ENCODE data around the gene ADGRL2.

ADGRL2 gene

DNA sequence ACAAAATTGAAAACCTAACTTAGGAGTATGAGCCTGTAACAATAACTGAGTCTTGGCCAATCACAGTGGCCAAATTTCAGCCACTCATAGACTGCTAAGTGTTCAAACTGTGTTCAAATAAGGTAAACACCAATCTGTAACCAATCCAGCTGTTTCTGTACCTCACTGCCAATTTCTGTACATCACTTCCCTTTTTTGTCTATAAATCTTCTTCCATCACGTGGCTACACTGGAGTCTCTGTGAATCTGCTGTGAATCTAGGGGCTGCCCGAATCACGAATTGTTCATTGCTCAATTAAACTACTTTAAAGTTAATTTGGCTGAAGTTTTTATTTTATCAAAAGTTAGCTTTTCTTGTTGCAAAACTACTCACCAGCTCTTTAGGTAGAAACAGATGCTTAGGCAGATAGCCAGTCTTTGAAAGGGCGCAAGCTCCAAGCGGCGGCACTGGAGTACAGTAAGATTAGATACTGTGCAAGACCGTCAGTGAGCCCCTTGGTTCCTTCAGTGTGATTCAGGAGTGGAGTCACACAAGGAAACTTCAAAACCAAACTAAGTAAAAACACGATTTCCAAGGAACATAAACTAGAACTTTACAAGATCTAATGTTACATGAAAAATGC, 43.2 kb upstream of the ADGRL2 start:
- H3K27ac ChIP-seq (ENCODE audit: extremely low read depth, low read depth, low read length), result no peak overlapping the region
- H3K36me3 ChIP-seq (ENCODE audit: control insufficient read depth in 2 of 2, insufficient read depth in 1 of 2, low read length in 2 of 2), result no peaks in the 10 kb centered on the region
- H3K4me3 ChIP-seq (ENCODE audit: low read depth, low read length), result no peak overlapping the region
- ChIA-PET POLR2A (no interaction called here), CTCF (interaction anchor here (0.5 to 1.0 kb wide), 4 partner anchors 207 to 245 kb away, joined by 3 to 5 read pairs (median 3); no protein-coding TSS in a partner anchor)
- TF ChIP-seq ZNF211 (tag by site-specific recombination; IDR thresholded peaks at IDR 0.05; ENCODE audit: low read depth) (no peak), ZNF112 (tag by site-specific recombination; IDR thresholded peaks at IDR 0.05) (no peak), ZNF426 (tag by site-specific recombination; IDR thresholded peaks at IDR 0.05) (no peak), ZNF792 (tag by site-specific recombination; IDR thresholded peaks at IDR 0.05) (no peak), SCRT2 (tag by site-specific recombination; IDR thresholded peaks at IDR 0.05) (no peak), ZNF157 (tag by site-specific recombination; IDR thresholded peaks at IDR 0.05) (no peak), ZNF624 (tag by site-specific recombination; IDR thresholded peaks at IDR 0.05) (no peak), ZNF138 (tag by site-specific recombination; IDR thresholded peaks at IDR 0.05; ENCODE audit: borderline replicate concordance) (no peak), SP3 (tag by site-specific recombination; IDR thresholded peaks at IDR 0.05) (no peak), ZNF629 (tag by site-specific recombination; IDR thresholded peaks at IDR 0.05) (no peak), ZNF548 (tag by site-specific recombination; IDR thresholded peaks at IDR 0.05) (no peak), SCRT1 (tag by site-specific recombination; IDR thresholded peaks at IDR 0.05; ENCODE audit: borderline replicate concordance) (no peak), ZFP37 (tag by site-specific recombination; IDR thresholded peaks at IDR 0.05) (no peak)
- TF ChIP-seq, protein P1, sequence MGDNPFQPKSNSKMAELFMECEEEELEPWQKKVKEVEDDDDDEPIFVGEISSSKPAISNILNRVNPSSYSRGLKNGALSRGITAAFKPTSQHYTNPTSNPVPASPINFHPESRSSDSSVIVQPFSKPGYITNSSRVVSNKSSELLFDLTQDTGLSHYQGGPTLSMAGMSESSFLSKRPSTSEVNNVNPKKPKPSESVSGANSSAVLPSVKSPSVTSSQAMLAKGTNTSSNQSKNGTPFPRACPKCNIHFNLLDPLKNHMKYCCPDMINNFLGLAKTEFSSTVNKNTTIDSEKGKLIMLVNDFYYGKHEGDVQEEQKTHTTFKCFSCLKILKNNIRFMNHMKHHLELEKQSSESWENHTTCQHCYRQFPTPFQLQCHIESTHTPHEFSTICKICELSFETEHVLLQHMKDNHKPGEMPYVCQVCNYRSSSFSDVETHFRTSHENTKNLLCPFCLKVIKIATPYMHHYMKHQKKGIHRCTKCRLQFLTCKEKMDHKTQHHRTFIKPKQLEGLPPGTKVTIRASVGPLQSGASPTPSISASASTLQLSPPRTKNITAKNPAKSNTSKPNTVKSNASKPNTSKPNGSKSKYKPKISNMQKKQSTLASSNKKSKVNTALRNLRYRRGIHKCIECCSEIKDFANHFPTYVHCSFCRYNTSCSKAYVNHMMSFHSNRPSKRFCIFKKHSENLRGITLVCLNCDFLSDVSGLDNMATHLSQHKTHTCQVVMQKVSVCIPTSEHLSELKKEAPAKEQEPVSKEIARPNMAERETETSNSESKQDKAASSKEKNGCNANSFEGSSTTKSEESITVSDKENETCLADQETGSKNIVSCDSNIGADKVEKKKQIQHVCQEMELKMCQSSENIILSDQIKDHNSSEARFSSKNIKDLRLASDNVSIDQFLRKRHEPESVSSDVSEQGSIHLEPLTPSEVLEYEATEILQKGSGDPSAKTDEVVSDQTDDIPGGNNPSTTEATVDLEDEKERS (tag by site-specific recombination; IDR thresholded peaks at IDR 0.05), result no peak
- TF ChIP-seq, protein P2, sequence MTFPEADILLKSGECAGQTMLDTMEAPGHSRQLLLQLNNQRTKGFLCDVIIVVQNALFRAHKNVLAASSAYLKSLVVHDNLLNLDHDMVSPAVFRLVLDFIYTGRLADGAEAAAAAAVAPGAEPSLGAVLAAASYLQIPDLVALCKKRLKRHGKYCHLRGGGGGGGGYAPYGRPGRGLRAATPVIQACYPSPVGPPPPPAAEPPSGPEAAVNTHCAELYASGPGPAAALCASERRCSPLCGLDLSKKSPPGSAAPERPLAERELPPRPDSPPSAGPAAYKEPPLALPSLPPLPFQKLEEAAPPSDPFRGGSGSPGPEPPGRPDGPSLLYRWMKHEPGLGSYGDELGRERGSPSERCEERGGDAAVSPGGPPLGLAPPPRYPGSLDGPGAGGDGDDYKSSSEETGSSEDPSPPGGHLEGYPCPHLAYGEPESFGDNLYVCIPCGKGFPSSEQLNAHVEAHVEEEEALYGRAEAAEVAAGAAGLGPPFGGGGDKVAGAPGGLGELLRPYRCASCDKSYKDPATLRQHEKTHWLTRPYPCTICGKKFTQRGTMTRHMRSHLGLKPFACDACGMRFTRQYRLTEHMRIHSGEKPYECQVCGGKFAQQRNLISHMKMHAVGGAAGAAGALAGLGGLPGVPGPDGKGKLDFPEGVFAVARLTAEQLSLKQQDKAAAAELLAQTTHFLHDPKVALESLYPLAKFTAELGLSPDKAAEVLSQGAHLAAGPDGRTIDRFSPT (tag by site-specific recombination; IDR thresholded peaks at IDR 0.05), result no peak
- TF ChIP-seq, protein P3, sequence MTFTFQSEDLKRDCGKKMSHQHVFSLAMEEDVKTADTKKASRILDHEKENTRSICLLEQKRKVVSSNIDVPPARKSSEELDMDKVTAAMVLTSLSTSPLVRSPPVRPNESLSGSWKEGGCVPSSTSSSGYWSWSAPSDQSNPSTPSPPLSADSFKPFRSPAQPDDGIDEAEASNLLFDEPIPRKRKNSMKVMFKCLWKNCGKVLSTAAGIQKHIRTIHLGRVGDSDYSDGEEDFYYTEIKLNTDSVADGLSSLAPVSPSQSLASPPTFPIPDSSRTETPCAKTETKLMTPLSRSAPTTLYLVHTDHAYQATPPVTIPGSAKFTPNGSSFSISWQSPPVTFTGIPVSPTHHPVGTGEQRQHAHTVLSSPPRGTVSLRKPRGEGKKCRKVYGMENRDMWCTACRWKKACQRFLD (tag by site-specific recombination; IDR thresholded peaks at IDR 0.05), result no peak
- TF ChIP-seq, protein P4, sequence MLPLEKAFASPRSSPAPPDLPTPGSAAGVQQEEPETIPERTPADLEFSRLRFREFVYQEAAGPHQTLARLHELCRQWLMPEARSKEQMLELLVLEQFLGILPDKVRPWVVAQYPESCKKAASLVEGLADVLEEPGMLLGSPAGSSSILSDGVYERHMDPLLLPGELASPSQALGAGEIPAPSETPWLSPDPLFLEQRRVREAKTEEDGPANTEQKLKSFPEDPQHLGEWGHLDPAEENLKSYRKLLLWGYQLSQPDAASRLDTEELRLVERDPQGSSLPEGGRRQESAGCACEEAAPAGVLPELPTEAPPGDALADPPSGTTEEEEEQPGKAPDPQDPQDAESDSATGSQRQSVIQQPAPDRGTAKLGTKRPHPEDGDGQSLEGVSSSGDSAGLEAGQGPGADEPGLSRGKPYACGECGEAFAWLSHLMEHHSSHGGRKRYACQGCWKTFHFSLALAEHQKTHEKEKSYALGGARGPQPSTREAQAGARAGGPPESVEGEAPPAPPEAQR (tag by site-specific recombination; IDR thresholded peaks at IDR 0.05), result no peak
- TF ChIP-seq, protein P5, sequence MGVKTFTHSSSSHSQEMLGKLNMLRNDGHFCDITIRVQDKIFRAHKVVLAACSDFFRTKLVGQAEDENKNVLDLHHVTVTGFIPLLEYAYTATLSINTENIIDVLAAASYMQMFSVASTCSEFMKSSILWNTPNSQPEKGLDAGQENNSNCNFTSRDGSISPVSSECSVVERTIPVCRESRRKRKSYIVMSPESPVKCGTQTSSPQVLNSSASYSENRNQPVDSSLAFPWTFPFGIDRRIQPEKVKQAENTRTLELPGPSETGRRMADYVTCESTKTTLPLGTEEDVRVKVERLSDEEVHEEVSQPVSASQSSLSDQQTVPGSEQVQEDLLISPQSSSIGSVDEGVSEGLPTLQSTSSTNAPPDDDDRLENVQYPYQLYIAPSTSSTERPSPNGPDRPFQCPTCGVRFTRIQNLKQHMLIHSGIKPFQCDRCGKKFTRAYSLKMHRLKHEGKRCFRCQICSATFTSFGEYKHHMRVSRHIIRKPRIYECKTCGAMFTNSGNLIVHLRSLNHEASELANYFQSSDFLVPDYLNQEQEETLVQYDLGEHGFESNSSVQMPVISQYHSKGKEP (tag by site-specific recombination; IDR thresholded peaks at IDR 0.05), result no peak
- H3K4me1 ChIP-seq (ENCODE audit: control insufficient read depth, insufficient read depth, low read length), result peaks cover 3% of the 10 kb centered on the region; the same call in 1 of the 2 replicates
- no peaks in the 10 kb centered on the region for H3K9me3 ChIP-seq (ENCODE audit: control insufficient read depth, insufficient read depth, low read depth, low read length)
